SJCRH30 (cell line): ENCODE data around the gene ADGRA1. TPM values are rescaled to one million over a fixed set of nuclear protein-coding genes. Genes with fewer than 3 reads are reported as not detected.
"Not testable (repeated sequence)": the region's sequence is repeated elsewhere in the genome, so short reads cannot be mapped to it uniquely, and the experiment has no call there.

ENCODE experiments used
- DNase-seq, 2 experiments: peaks; one replicate each; pipeline ENCODE4 v3.0.0-alpha.2; 2015 to 2020
- H3K27ac ChIP-seq: fragments of 250-450 bp; sonication (Bioruptor Pico); 2 replicates; pipeline ENCODE4 v1.5.1; 2020; ENCODE audit warnings: mild to moderate bottlenecking, moderate library complexity
- H3K27me3 ChIP-seq: fragments of 250-450 bp; sonication (Bioruptor Pico); 2 replicates; pipeline ENCODE4 v1.5.1; 2020; ENCODE audit warnings: mild to moderate bottlenecking, moderate library complexity
- H3K36me3 ChIP-seq: fragments of 250-450 bp; sonication (Bioruptor Pico); 2 replicates; pipeline ENCODE4 v1.5.1; 2020; ENCODE audit warnings: mild to moderate bottlenecking, moderate library complexity
- H3K4me1 ChIP-seq: fragments of 250-450 bp; sonication (Bioruptor Pico); 2 replicates; pipeline ENCODE4 v1.5.1; 2020; ENCODE audit warnings: mild to moderate bottlenecking, moderate library complexity
- H3K4me3 ChIP-seq: fragments of 250-450 bp; sonication (Bioruptor Pico); 2 replicates; pipeline ENCODE4 v1.5.1; 2020; ENCODE audit warnings: mild to moderate bottlenecking, moderate library complexity
- H3K9me3 ChIP-seq: fragments of 250-450 bp; sonication (Bioruptor Pico); replicated peaks from 2 replicates; pipeline ENCODE4 v1.5.1; 2020; ENCODE audit warnings: mild to moderate bottlenecking, moderate library complexity
- total RNA-seq: library from RNA; depleted of rRNA; stranded (reverse); fragments of >200 nt; shearing (Covaris generic); gene quantifications from 2 replicates; pipeline ENCODE4 v1.2.3, GENCODE V29; 2014

ADGRA1 gene
- total RNA-seq, 1 experiment from 2014 or later, result 1.0 TPM

- Histone ChIP-seq H3K4me1 (no peaks in the 10 kb centered on the region), H3K9me3 (no peaks in the 10 kb centered on the region), H3K27ac (no peak overlapping the region), H3K4me3 (no peak overlapping the region), H3K36me3 (no peaks in the 10 kb centered on the region), H3K27me3 (0 out of 2 replicates have a peak, but pooled peaks cover 2% of the 10 kb centered on the region)
- DNase-seq, result no peak
Observed at GRCh38 chr10:133048926-133049325, 38.8 kb upstream of the ADGRA1 start.

- Histone ChIP-seq H3K36me3 (no peaks in the 10 kb centered on the region), H3K27ac (no peak overlapping the region), H3K9me3 (no peaks in the 10 kb centered on the region), H3K4me3 (no peak overlapping the region), H3K4me1 (no peaks in the 10 kb centered on the region), H3K27me3 (0 out of 2 replicates have a peak, but pooled peaks cover 2% of the 10 kb centered on the region)
- DNase-seq, result no peak
Observed at GRCh38 chr10:133049639-133050038, 38.1 kb upstream of the ADGRA1 start.

GRCh38 chr10:133050371-133050770 is 37.4 kb upstream of the ADGRA1 start:
- Histone ChIP-seq H3K36me3 (no peaks in the 10 kb centered on the region), H3K4me3 (no peak overlapping the region), H3K4me1 (no peaks in the 10 kb centered on the region), H3K27me3 (0 out of 2 replicates have a peak, but pooled peaks cover 2% of the 10 kb centered on the region), H3K9me3 (no peaks in the 10 kb centered on the region), H3K27ac (no peak overlapping the region)
- no peak for DNase-seq

- Histone ChIP-seq H3K36me3 (no peaks in the 10 kb centered on the region), H3K4me1 (no peaks in the 10 kb centered on the region), H3K9me3 (no peaks in the 10 kb centered on the region), H3K4me3 (no peak overlapping the region), H3K27ac (no peak overlapping the region), H3K27me3 (0 out of 2 replicates have a peak, but pooled peaks cover 2% of the 10 kb centered on the region)
- DNase-seq, result no peak
Observed at GRCh38 chr10:133052076-133052475, 35.6 kb upstream of the ADGRA1 start.

GRCh38 chr10:133053527-133054133 is 34.1 kb upstream of the ADGRA1 start:
- H3K27me3 ChIP-seq, H3K9me3 ChIP-seq, H3K4me3 ChIP-seq, DNase-seq, H3K36me3 ChIP-seq, H3K27ac ChIP-seq, H3K4me1 ChIP-seq: not testable (repeated sequence)

- Histone ChIP-seq H3K4me1 (no peaks in the 10 kb centered on the region), H3K27me3 (no peaks in the 10 kb centered on the region), H3K36me3 (no peaks in the 10 kb centered on the region), H3K9me3 (no peaks in the 10 kb centered on the region), H3K4me3 (no peak overlapping the region), H3K27ac (no peak overlapping the region)
- DNase-seq, result no peak
Observed at GRCh38 chr10:133055470-133055869, 32.3 kb upstream of the ADGRA1 start.

- no peak for DNase-seq
- Histone ChIP-seq H3K27ac (no peak overlapping the region), H3K4me3 (no peak overlapping the region), H3K36me3 (no peaks in the 10 kb centered on the region), H3K4me1 (no peaks in the 10 kb centered on the region), H3K27me3 (no peaks in the 10 kb centered on the region), H3K9me3 (no peaks in the 10 kb centered on the region)
Observed at GRCh38 chr10:133056001-133056400, 31.7 kb upstream of the ADGRA1 start.

- Histone ChIP-seq H3K4me3 (no peak overlapping the region), H3K27ac (no peak overlapping the region), H3K36me3 (no peaks in the 10 kb centered on the region), H3K9me3 (no peaks in the 10 kb centered on the region), H3K27me3 (no peaks in the 10 kb centered on the region), H3K4me1 (no peaks in the 10 kb centered on the region)
- DNase-seq, result no peak
Observed at GRCh38 chr10:133056651-133057178, 31.0 kb upstream of the ADGRA1 start.

GRCh38 chr10:133058331-133059092 is 29.2 kb upstream of the ADGRA1 start:
- Histone ChIP-seq H3K27me3 (no peaks in the 10 kb centered on the region), H3K27ac (no peak overlapping the region), H3K36me3 (no peaks in the 10 kb centered on the region), H3K4me3 (no peak overlapping the region), H3K4me1 (no peaks in the 10 kb centered on the region), H3K9me3 (no peaks in the 10 kb centered on the region)
- no peak for DNase-seq

- no peak for DNase-seq
- no peaks in the 10 kb centered on the region for H3K36me3 ChIP-seq
- H3K27me3 ChIP-seq, result no peaks in the 10 kb centered on the region
- H3K9me3 ChIP-seq, result no peaks in the 10 kb centered on the region
- no peaks in the 10 kb centered on the region for H3K4me1 ChIP-seq
- H3K4me3 ChIP-seq, result no peak overlapping the region
- H3K27ac ChIP-seq, result no peak overlapping the region
Observed at GRCh38 chr10:133059093-133059470, 28.6 kb upstream of the ADGRA1 start.

- H3K27me3 ChIP-seq, result no peaks in the 10 kb centered on the region
- no peaks in the 10 kb centered on the region for H3K9me3 ChIP-seq
- DNase-seq, result no peak
- H3K36me3 ChIP-seq, result no peaks in the 10 kb centered on the region
- no peak overlapping the region for H3K4me3 ChIP-seq
- no peaks in the 10 kb centered on the region for H3K4me1 ChIP-seq
- H3K27ac ChIP-seq, result no peak overlapping the region
Observed at GRCh38 chr10:133059571-133059970, 28.2 kb upstream of the ADGRA1 start.

GRCh38 chr10:133060022-133060421 is 27.7 kb upstream of the ADGRA1 start:
- no peaks in the 10 kb centered on the region for H3K36me3 ChIP-seq
- H3K27ac ChIP-seq, result no peak overlapping the region
- H3K9me3 ChIP-seq, result no peaks in the 10 kb centered on the region
- no peaks in the 10 kb centered on the region for H3K27me3 ChIP-seq
- no peaks in the 10 kb centered on the region for H3K4me1 ChIP-seq
- DNase-seq, result no peak
- H3K4me3 ChIP-seq, result no peak overlapping the region

GRCh38 chr10:133060466-133060865 is 27.3 kb upstream of the ADGRA1 start:
- Histone ChIP-seq H3K4me3 (no peak overlapping the region), H3K4me1 (no peaks in the 10 kb centered on the region), H3K27ac (no peak overlapping the region), H3K27me3 (no peaks in the 10 kb centered on the region), H3K36me3 (no peaks in the 10 kb centered on the region), H3K9me3 (no peaks in the 10 kb centered on the region)
- DNase-seq, result no peak

- Histone ChIP-seq H3K27me3 (no peaks in the 10 kb centered on the region), H3K27ac (no peak overlapping the region), H3K4me3 (no peak overlapping the region), H3K9me3 (no peaks in the 10 kb centered on the region), H3K4me1 (no peaks in the 10 kb centered on the region), H3K36me3 (no peaks in the 10 kb centered on the region)
- DNase-seq, result no peak
Observed at GRCh38 chr10:133060881-133061280, 26.8 kb upstream of the ADGRA1 start.

- Histone ChIP-seq H3K9me3 (no peaks in the 10 kb centered on the region), H3K4me3 (no peak overlapping the region), H3K27me3 (no peaks in the 10 kb centered on the region), H3K36me3 (no peaks in the 10 kb centered on the region), H3K4me1 (no peaks in the 10 kb centered on the region), H3K27ac (no peak overlapping the region)
- no peak for DNase-seq
Observed at GRCh38 chr10:133061296-133062038, 26.3 kb upstream of the ADGRA1 start.
